ENCODE results near the gene AKIRIN1. TPM values are rescaled to one million over a fixed set of nuclear protein-coding genes. Genes with fewer than 3 reads are reported as not detected.

AKIRIN1 gene
- total RNA-seq, 2 donors from 2014 or later: 48.0 to 70.2 TPM

DNA sequence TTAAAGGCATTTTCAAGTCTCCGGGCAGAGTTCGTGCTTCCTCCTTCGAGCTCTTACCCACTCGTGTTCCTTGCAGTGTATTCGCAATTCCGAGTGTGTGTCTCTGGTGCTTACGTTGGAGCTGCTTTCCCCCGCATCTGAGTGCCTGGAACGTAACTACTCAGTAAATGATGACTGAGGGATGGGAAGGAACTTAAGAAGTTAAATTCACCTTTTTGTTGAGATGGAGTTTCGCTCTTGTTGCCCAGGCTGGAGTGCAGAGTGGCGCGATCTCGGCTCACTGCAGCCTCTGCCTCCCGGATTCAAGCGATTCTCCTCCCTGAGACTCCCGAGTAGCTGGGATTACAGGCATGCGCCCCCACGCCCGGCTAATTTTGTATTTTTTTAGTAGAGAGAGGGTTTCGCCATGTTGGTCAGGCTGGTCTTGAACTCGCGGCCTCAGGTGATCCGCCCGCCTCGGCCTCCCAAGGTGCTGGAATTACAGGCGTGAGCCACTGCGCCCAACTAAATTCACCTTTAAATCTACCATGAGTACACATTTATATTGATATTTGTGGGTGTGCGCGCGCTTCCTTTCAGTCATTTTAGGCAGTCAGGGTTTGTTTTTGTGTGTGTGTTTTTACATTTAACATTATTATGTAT, 35.9 kb downstream of the AKIRIN1 start:
- no peaks in the 10 kb centered on the region for H3K4me1 ChIP-seq
- H3K27ac ChIP-seq: peak overlapping the region; percentile 96
- intact Hi-C loops (cut with DNase I): no loop called here
- peaks cover 11% of the 10 kb centered on the region for H3K36me3 ChIP-seq
- no peaks in the 10 kb centered on the region for H3K27me3 ChIP-seq
- peak overlapping the region; percentile 85 for H3K4me3 ChIP-seq
- peak overlapping the region; percentile 73 to 86 for H3K9ac ChIP-seq (ENCODE audit: low read depth in 2 of 2, low read length in 2 of 2)
- DNase-seq: no peak
- TF ChIP-seq, protein P1, sequence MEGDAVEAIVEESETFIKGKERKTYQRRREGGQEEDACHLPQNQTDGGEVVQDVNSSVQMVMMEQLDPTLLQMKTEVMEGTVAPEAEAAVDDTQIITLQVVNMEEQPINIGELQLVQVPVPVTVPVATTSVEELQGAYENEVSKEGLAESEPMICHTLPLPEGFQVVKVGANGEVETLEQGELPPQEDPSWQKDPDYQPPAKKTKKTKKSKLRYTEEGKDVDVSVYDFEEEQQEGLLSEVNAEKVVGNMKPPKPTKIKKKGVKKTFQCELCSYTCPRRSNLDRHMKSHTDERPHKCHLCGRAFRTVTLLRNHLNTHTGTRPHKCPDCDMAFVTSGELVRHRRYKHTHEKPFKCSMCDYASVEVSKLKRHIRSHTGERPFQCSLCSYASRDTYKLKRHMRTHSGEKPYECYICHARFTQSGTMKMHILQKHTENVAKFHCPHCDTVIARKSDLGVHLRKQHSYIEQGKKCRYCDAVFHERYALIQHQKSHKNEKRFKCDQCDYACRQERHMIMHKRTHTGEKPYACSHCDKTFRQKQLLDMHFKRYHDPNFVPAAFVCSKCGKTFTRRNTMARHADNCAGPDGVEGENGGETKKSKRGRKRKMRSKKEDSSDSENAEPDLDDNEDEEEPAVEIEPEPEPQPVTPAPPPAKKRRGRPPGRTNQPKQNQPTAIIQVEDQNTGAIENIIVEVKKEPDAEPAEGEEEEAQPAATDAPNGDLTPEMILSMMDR (IDR thresholded peaks at IDR 0.05): no peak
- no peaks in the 10 kb centered on the region for H3K9me3 ChIP-seq

DNA sequence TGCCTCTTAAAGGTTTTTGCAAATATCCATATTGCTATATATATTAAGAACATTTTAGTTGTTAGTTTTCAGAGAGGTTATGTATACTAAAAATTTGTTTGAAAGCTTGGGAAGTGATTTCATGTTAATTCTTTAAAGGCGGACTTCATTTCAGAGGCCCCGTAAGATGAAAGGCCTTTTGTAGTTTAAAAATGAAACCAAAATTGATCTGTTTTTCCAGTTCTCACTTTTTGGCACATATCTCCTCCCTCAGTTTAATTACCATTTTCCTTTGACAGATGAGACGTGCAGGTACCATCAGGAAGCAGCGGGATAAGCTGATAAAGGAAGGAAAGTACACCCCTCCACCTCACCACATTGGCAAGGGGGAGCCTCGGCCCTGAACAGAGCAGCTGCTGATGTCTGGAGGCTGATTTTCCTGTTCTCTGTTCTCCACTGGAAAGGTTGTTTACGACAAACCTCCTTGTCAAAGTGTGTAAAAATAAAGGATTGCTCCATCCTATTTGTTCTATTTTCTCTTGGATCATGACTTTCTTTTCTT, 43.1 kb downstream of the AKIRIN1 start:
- peaks cover 13% of the 10 kb centered on the region for H3K36me3 ChIP-seq
- no peak overlapping the region for H3K27ac ChIP-seq
- no peak for DNase-seq

DNA sequence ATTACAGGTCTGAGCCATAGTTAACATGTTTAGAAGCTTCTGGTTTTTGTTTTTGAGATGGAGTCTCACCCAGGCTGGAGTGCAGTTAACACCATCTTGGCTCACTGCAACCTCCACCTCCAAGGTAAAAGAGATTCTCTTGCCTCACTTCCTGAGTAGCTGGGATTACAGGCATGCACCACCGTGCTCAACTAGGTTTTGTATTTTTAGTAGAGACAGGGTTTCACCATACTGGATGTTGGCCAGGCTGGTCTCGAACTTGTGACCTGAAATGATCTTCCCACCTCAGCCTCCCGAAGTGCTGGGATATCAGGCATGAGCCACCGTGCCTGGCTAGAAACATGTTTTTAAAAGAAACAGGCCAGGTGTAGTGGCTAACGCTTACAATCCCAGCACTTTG, 45.6 kb downstream of the AKIRIN1 start:
- H3K4me1 ChIP-seq: no peaks in the 10 kb centered on the region
- H3K27ac ChIP-seq: no peak overlapping the region
- intact Hi-C loops (cut with DNase I): no loop called here
- H3K9ac ChIP-seq (ENCODE audit: low read depth in 2 of 2, low read length in 2 of 2): no peak overlapping the region
- TF ChIP-seq, protein P1 (IDR thresholded peaks at IDR 0.05): no peak
- no peak overlapping the region for H3K4me3 ChIP-seq
- no peaks in the 10 kb centered on the region for H3K27me3 ChIP-seq
- no peak for DNase-seq
- peaks cover 7% of the 10 kb centered on the region for H3K36me3 ChIP-seq
- no peaks in the 10 kb centered on the region for H3K9me3 ChIP-seq

More for the DNA sequence above, 43.1 kb downstream of the AKIRIN1 start:
- Histone ChIP-seq H3K9ac (ENCODE audit: low read depth in 2 of 2, low read length in 2 of 2) (no peak overlapping the region), H3K4me1 (no peaks in the 10 kb centered on the region), H3K27me3 (no peaks in the 10 kb centered on the region), H3K4me3 (no peak overlapping the region), H3K9me3 (no peaks in the 10 kb centered on the region)
- TF ChIP-seq, protein P1 (IDR thresholded peaks at IDR 0.05): no peak
- intact Hi-C loops (cut with DNase I): no loop called here

DNA sequence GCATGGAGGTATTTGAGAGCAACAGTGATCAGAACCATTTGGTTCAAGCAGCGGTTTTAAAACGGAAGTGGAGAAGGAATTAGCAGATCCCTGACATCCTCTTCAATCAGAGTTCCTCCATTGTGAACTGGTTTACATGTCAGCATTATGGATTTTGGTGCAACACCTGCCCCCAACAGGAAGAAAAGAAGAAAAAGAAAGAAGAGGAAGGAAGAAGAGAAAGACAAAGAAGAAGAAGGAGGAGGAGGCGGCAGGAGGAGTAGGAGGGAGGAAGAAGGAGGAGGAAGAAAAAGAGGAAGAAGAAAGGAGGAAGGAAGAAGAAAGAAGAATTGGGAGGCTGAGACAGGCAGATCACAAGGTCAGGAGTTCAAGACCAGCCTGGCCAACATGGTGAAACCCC, 52.4 kb downstream of the AKIRIN1 start:
- Histone ChIP-seq H3K9ac (ENCODE audit: low read depth in 2 of 2, low read length in 2 of 2) (no peak overlapping the region), H3K4me3 (no peak overlapping the region), H3K27me3 (no peaks in the 10 kb centered on the region), H3K9me3 (no peaks in the 10 kb centered on the region), H3K27ac (no peak overlapping the region), H3K36me3 (no peaks in the 10 kb centered on the region), H3K4me1 (no peaks in the 10 kb centered on the region)
- TF ChIP-seq, protein P1 (IDR thresholded peaks at IDR 0.05): no peak
- no peak for DNase-seq
- intact Hi-C loops (cut with DNase I): no loop called here

DNA sequence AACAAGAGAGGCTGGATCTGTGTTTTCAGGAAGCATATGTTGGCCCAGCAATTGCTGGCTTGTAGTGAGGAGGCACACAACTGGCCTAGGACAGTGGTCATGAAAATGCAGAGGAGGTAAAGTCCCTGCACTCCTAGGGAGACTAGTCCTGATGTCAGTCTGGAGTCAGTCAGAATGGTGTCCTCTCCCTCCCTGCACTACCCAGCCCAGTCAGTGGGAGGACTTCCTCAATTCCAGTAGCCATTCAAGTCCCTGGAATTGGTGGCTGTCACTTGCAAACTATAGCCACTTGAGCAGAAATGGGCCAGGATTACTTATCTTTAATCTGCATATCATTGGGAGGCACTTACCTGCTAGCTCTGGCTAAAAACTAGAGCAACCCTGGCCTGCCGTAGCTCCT, 53.7 kb downstream of the AKIRIN1 start:
- H3K4me1 ChIP-seq: no peaks in the 10 kb centered on the region
- DNase-seq: no peak
- no peaks in the 10 kb centered on the region for H3K36me3 ChIP-seq
- H3K27ac ChIP-seq: no peak overlapping the region
- no peak overlapping the region for H3K4me3 ChIP-seq
- H3K27me3 ChIP-seq: no peaks in the 10 kb centered on the region
- intact Hi-C loops (cut with DNase I): no loop called here
- TF ChIP-seq, protein P1 (IDR thresholded peaks at IDR 0.05): no peak
- no peaks in the 10 kb centered on the region for H3K9me3 ChIP-seq
- H3K9ac ChIP-seq (ENCODE audit: low read depth in 2 of 2, low read length in 2 of 2): no peak overlapping the region
